ENCODE measurements around the gene RPS6KA2.

Gene RPS6KA2

DNA sequence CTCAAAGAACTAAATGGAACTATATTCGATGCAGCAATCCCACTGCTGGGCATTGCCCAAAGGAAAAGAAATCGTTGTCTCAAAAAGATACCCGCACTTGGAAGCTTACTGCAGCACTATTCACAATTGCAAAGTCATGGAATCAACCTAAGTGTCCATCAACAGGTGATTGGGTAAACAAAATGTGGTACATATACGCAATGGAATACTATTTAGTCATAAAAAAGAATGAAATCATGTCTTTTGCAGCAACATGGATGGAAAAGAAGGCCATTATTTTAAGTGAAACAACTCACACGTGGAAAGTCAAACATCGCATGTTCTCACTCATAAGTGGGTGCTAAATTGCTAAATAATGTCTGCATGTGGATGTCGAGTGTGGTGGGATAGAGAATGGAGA, 173.4 kb downstream of the RPS6KA2 start:
- DNase-seq (ENCODE audit: low read depth in 4 of 4, low spot score in 1 of 4), result no peak

- no peak for DNase-seq (ENCODE audit: low read depth in 4 of 4, low spot score in 1 of 4)
Measured at GRCh38 chr6:166450167-166450873, 176.7 kb downstream of the RPS6KA2 start.

DNA sequence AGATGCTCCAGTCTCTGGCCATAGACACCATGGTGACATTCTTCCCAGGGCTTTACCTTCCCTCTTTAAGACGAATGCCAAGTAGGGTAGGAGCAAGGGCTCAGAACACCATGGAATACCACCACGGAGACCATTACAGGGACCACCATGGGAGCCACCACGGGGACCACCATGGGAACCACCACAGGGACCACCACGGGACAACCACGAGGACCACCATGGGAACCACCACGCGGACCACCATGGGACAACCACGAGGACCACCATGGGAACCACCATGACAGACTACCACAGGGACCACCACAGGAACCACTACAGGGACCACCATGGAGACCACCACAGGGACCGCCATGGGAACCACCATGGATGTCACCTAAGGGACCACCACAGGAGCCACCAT, 177.4 kb downstream of the RPS6KA2 start:
- no peak for DNase-seq (ENCODE audit: low read depth in 4 of 4, low spot score in 1 of 4)

DNA sequence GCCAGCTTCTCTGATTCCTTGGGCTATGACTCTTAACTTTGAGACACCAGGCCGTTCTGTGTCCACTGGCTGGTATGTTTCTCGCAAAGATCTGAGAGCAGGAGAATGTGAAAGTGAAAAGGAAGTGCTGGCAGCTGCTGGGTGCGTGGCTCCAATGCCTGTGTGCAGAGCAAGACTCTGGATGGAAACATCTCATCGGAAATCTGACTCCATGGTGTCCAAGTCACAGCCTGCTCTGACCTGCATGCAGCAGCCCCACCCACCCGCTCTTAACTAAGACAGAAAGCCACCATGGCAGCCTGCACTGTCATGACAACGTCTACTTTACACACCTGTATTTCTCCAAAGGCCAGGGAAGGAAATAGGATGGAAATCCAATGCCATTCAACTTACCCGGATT, 178.0 kb downstream of the RPS6KA2 start:
- no peak for DNase-seq (ENCODE audit: low read depth in 4 of 4, low spot score in 1 of 4)

GRCh38 chr6:166448432-166448831, 178.6 kb downstream of the RPS6KA2 start:
- no peak for DNase-seq (ENCODE audit: low read depth in 4 of 4, low spot score in 1 of 4)

DNA sequence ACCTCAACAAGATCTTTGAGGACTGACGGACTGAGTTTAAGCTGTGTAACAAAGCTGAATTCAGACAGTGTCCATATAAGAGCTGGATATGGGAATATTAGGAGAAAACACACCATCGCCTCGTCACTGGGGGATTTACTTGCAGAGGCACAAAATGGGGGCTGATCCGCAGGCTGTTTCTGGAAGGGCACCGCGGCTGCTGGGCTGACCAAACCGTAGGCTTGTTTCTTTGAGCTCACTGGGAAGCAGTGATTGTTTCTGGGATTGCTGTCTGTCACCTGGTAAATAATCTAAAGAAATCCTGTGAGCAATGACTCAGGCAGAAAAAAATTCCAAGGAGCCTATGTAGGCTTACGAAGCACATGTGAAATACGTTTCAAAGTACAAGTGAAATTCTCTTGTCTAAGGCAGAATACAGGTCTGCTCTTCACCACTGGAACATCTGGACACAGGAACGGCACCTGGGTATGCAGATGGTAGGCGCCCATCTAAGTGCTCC, 180.4 kb downstream of the RPS6KA2 start:
- no peak for DNase-seq (ENCODE audit: low read depth in 4 of 4, low spot score in 1 of 4)

DNA sequence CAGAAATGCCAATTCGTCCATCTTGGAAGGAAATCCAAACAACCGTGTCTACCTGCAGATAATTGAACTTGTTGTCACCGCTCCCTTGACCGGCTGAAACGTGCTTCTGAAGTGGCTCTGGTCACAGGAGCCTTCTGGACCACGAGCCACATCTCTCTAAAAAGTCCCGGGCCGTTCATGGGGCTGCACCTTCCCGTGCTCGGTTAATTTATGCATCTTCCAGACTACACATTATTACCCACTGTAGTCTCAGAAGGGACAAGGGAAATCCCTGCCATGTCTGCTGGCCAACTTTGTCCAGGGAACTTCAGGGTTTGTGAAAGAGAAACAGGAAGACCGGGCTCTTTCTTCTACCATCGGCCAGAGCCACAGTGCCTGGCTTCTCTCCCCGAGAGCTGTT, 180.9 kb downstream of the RPS6KA2 start:
- DNase-seq (ENCODE audit: low read depth in 4 of 4, low spot score in 1 of 4), result no peak

- no peak for DNase-seq (ENCODE audit: low read depth in 4 of 4, low spot score in 1 of 4)
Measured at GRCh38 chr6:166444446-166444845, 182.6 kb downstream of the RPS6KA2 start.

- DNase-seq (ENCODE audit: low read depth in 4 of 4, low spot score in 1 of 4), result no peak
Measured at GRCh38 chr6:166443166-166443565, 183.9 kb downstream of the RPS6KA2 start.

DNA sequence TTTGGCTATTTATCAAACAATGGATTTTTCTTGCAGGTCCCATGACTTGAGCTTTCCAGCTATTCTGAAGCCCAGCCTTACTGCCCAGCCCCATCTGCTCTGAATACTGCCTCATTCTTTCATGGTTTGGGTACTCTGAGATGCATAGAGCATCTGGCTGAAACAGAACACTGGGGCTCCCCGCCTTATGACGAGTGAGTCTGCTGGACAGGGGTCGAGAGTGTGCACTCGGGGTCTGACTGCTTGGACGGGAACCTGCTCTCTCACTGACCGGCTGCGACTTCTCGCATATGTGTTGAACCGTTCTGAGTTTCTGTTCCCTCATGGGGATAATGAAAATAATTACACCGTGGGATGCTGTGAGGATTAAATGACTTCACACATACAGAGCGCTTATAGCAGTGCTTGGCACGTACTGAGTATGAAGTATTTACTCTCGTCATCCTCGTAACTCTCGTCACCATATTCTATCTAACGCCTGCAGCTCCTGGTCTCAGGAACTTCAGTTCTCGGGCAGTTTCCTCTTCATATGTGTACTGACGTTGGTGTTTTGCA, 184.8 kb downstream of the RPS6KA2 start:
- no peak for DNase-seq (ENCODE audit: low read depth in 4 of 4, low spot score in 1 of 4)

GRCh38 chr6:166441325-166442078, 185.5 kb downstream of the RPS6KA2 start:
- DNase-seq (ENCODE audit: low read depth in 4 of 4, low spot score in 1 of 4), result no peak

DNA sequence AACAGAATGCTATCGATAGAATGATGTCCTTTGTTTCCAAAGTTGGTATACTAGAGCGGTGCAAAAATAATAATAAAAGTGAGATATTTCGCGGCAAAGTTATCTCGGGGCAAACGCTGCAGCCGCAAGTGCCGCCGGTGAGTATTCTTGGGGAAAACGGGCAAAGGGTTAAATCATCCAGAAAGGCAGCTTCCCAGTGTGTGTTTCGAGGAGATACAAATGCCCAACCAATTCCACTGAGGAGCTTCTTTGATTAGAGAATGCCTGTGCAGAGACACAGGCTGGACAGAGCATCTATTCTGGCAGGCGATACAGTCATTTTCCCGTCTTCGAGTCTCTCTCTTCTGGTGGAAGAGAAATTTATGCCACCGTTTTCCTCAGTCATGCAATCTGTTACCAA, 186.3 kb downstream of the RPS6KA2 start:
- no peak for DNase-seq (ENCODE audit: low read depth in 4 of 4, low spot score in 1 of 4)

- no peak for DNase-seq (ENCODE audit: low read depth in 4 of 4, low spot score in 1 of 4)
Measured at GRCh38 chr6:166440106-166440505, 186.9 kb downstream of the RPS6KA2 start.

GRCh38 chr6:166439366-166440091, 187.5 kb downstream of the RPS6KA2 start:
- no peak for DNase-seq (ENCODE audit: low read depth in 4 of 4, low spot score in 1 of 4)

DNA sequence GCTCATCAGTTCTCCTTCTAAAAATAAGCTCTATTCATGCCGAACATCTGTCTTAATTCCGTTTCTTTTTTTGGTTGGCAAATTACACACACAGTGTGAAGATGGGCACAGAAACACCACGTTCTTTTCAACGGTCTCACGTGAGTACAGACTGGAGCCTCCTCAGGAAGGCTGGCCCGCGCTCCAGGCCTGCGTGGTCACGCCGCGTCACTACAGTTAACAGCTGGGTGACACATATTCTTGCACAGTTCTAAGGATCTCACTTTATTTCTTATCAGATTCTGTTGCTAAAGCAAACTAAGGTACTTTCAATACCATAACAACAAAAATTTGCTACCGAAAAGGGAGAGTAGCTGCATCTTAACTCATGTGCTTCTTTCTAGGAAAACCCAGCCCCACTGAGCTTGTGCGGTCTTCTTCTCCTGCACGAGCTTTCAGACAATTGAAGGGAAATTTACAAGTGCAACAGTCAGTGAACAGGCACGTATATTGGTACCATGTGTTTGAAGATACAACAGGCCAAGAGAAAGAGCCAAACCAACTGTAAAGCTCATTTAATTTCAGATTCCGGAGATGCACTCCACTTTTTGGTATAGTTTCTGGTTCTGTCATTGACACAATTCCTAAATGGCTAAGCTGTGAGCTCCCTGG, 188.7 kb downstream of the RPS6KA2 start:
- no peak for DNase-seq (ENCODE audit: low read depth in 4 of 4, low spot score in 1 of 4)

DNA sequence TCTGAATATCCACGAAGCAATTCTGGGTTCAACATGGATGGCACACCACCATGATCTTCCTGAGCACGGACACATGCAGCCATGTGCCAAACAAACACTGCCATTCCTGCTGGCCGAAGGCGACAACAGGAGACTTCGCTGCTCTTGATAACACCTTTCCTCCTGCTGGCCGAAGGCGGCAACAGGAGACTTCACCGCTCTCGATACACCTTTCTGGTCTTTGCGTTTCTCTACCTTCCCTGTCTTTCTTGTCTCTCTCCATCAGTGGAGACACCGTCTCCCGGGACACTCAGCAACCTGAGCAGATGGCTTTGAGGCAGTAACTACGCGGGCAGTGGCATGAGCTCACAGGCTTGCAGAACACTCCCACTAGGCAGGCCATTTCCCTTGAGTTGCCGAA, 189.4 kb downstream of the RPS6KA2 start:
- DNase-seq (ENCODE audit: low read depth in 4 of 4, low spot score in 1 of 4), result no peak

DNA sequence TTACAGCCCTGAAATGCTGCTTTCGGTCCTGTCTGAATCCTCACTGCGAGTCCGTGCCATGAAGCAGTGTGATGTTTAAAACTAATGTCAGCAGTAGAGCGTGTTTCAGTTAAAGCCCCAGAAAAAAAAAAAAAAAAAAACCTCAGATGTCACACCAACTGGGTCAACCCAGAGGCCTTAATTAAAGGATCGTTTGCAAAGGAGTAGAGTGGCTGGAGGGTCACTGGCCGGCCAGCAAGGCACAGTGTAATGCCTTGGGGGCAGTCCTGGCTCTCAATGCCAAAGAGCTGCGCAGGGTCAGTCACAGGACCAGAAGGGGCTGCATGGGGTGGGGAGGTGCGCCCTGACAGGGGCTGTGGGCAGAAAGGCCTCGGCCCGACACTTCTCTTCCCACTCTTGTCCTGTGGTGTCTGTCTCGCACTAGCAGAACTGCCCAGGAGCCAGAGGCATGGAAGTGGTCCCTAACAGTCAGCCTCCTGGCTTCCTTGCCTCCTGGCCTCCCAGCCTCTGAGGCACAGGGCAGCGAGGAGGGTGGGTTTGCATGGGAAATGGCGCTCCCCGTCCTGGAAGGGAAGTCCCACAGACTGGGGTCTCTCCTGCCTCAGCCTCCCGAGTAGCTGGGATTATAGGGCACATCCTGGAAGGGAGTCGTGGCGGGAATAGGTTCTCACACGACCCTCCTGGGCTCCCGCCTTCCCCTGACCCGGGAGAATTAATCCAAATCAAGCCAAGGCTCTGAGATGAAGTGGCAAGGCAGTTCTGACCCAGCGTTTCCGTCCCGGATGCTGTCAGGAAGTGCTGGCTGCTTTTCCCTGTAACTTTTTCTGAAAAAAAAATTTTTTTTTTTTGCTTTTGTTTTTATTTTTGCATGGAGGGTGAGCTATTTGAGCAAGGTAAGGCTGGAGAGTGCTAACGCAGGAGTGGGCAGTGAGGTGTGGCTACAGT, 190.6 kb downstream of the RPS6KA2 start:
- DNase-seq (ENCODE audit: low read depth in 4 of 4, low spot score in 1 of 4), result no peak

GRCh38 chr6:166435574-166435973, 191.5 kb downstream of the RPS6KA2 start:
- DNase-seq (ENCODE audit: low read depth in 4 of 4, low spot score in 1 of 4), result no peak

DNA sequence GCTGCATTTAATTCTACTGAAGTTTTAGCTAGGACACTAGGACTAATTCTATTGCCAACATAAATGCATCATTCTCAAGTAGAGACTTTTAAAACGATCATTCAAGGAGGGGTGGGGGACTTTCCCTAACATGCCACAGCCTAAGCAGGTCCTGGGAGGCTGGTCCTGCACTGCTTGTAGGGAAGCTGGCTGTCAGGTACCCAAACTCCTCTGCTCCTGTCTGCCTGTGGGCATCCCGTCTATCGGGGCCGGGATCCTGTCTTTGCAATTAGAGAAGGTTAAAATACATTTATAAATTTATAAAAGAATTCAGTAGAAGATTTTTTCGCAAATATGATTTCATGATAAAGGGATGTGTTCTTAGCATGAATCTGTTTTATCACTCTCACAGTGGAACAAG, 192.7 kb downstream of the RPS6KA2 start:
- DNase-seq (ENCODE audit: low read depth in 4 of 4, low spot score in 1 of 4), result no peak

DNA sequence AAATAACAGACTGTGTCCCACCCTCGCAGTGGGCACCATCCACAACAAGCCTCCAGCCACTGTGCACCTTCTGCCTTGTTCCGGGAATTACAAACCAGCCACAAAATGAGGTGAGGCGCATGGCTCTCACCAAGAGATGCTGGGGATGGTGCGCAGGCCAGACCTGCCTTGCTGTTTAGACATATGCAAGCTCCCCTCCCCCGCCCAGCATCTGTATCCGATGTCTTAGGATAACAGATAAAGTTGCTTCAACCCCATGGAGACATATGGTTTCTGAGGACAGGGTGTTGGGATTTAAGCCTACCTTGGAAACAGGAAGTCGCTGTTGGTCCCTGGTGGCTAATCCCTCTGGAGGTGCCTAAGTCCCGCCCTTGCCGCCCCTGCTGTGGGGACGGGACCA, 194.0 kb downstream of the RPS6KA2 start:
- no peak for DNase-seq (ENCODE audit: low read depth in 4 of 4, low spot score in 1 of 4)
